Activated B cell treated with CpG ODN at 0.5 μM for 24 hours (primary cell): ENCODE data around the gene PIM2. TPM values are rescaled to one million over a fixed set of nuclear protein-coding genes. Genes with fewer than 3 reads are reported as not detected.

ENCODE experiments used
- ATAC-seq: fragments of 200-7000 bp; cut with Tn5 transposase; one replicate; pipeline ENCODE4 v1.10.0; 2021; ENCODE audit warnings: low read depth, mild to moderate bottlenecking, moderate library complexity
- CTCF ChIA-PET: fragments of 350-600 bp; sonication (Branson Sonifier 250); formaldehyde crosslinking; loops from one replicate; lab custom pipeline; 2021; ENCODE audit warnings: antibody characterized with exemption; lab: Charles Lee
- POLR2A ChIA-PET: fragments of 350-600 bp; sonication (Branson Sonifier 250); formaldehyde crosslinking; loops from one replicate; lab custom pipeline; 2021; ENCODE audit warnings: antibody characterized with exemption; lab: Charles Lee
- DNase-seq: peaks from one replicate; pipeline ENCODE4 v3.0.0; 2022
- H3K27ac Mint-ChIP-seq: one replicate; pipeline ENCODE4 v1.8.0; 2020; ENCODE audit warnings: mixed read lengths
- H3K27me3 Mint-ChIP-seq: one replicate; pipeline ENCODE4 v1.8.0; 2021; ENCODE audit warnings: mixed read lengths
- H3K36me3 Mint-ChIP-seq: one replicate; pipeline ENCODE4 v1.8.0; 2021; ENCODE audit warnings: low read depth, mixed read lengths
- H3K4me1 Mint-ChIP-seq: one replicate; pipeline ENCODE4 v1.8.0; 2021; ENCODE audit warnings: mixed read lengths
- H3K4me3 Mint-ChIP-seq: one replicate; pipeline ENCODE4 v1.8.0; 2020; ENCODE audit warnings: mild to moderate bottlenecking, mixed read lengths
- H3K9me3 Mint-ChIP-seq: one replicate; pipeline ENCODE4 v1.8.0; 2020; ENCODE audit warnings: mixed read lengths
- intact Hi-C: fragments of 100-400 bp; cut with micrococcal nuclease; formaldehyde crosslinking; loops from one replicate; pipeline ENCODE4 v1.15.1; 2024
- total RNA-seq: library from RNA; stranded (reverse); gene quantifications from 2 replicates; pipeline ENCODE4 v1.2.3, GENCODE V29; 2022
- TF ChIP-seq, protein P1 (sequence below): fragments of 200-600 bp; IDR thresholded peaks from one replicate; pipeline ENCODE4 v1.8.0; 2022; ENCODE audit warnings: antibody characterized with exemption, mild to moderate bottlenecking

PIM2 gene
- total RNA-seq, 1 donor from 2014 or later, result 351 TPM

DNA sequence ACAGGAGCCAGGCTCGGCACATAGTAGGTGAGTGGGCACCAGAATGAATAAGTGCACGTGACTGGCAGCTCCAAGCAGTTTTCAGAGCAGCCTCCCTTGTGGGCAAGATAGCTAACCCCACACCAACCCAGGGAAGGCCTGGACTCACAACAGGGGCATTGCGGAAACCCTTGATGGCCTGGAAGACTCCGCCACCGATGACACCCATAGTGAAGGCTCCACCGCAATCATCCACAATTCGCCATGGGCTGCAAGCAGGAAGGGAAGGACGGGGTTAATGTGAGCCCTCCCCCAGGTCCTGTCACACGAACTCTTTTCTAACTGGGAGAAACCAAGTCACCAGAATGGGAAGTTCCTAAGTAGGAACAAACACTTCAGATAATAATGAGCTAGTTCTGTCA lies 22.2 kb downstream of the PIM2 start:
- intact Hi-C loops, result loop anchor here (1.0 to 2.0 kb wide), 8 partner anchors 15 to 160 kb away; partner anchors contain the start of genes GRIPAP1, PIM2, SLC35A2 and TFE3
- Mint-ChIP-seq H3K36me3 (peaks cover 36% of the 10 kb centered on the region), H3K4me1 (peaks cover 33% of the 10 kb centered on the region), H3K27ac (peak overlapping the region; percentile 97), H3K9me3 (no peaks in the 10 kb centered on the region), H3K27me3 (no peaks in the 10 kb centered on the region), H3K4me3 (peak overlapping the region; percentile 94)
- DNase-seq (no peak), ATAC-seq (no peak)
- POLR2A ChIA-PET, result interaction anchor here (0.6 to 3.7 kb wide), 9 partner anchors 15 to 212 kb away, joined by 3 to 65 read pairs (median 11); partner anchors contain the start of genes GRIPAP1, OTUD5 and SLC35A2
- CTCF ChIA-PET, result interaction anchor here (1.0 kb wide), 1 partner anchor 49 kb away, joined by 3 read pairs; no protein-coding TSS in a partner anchor
- TF ChIP-seq, protein P1, sequence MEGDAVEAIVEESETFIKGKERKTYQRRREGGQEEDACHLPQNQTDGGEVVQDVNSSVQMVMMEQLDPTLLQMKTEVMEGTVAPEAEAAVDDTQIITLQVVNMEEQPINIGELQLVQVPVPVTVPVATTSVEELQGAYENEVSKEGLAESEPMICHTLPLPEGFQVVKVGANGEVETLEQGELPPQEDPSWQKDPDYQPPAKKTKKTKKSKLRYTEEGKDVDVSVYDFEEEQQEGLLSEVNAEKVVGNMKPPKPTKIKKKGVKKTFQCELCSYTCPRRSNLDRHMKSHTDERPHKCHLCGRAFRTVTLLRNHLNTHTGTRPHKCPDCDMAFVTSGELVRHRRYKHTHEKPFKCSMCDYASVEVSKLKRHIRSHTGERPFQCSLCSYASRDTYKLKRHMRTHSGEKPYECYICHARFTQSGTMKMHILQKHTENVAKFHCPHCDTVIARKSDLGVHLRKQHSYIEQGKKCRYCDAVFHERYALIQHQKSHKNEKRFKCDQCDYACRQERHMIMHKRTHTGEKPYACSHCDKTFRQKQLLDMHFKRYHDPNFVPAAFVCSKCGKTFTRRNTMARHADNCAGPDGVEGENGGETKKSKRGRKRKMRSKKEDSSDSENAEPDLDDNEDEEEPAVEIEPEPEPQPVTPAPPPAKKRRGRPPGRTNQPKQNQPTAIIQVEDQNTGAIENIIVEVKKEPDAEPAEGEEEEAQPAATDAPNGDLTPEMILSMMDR, result no peak

DNA sequence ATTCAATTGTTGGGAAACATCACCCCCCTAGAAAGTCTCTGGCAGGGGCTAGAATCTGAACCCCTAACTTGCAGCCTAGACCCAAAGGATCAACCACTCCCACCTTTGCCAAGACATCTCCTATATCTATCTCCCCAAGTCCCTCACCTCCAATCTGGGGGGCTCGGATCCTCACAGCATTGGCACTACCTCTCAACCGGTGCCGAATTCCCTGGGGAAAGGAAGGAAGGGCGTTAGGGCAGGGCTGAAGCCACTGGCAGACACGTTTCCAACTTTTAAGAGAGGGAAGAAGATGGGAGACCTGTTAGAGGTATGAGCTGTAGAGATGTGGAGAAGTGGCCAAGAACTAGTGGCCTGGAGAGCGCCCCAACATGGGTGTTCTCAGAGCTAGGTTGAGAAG lies 23.9 kb downstream of the PIM2 start:
- H3K27ac Mint-ChIP-seq, result no peak overlapping the region
- TF ChIP-seq, protein P1, result no peak
- CTCF ChIA-PET, result no interaction called here
- H3K4me3 Mint-ChIP-seq, result no peak overlapping the region
- peaks cover 28% of the 10 kb centered on the region for H3K36me3 Mint-ChIP-seq
- POLR2A ChIA-PET, result interaction anchor here (0.7 kb wide), 1 partner anchor 44 kb away, joined by 3 read pairs; no protein-coding TSS in a partner anchor
- H3K27me3 Mint-ChIP-seq, result no peaks in the 10 kb centered on the region
- intact Hi-C loops, result loop anchor here (5.0 kb wide), 2 partner anchors 207 to 248 kb away; no protein-coding TSS in a partner anchor
- peaks cover 41% of the 10 kb centered on the region for H3K4me1 Mint-ChIP-seq
- ATAC-seq (no peak), DNase-seq (no peak)
- no peaks in the 10 kb centered on the region for H3K9me3 Mint-ChIP-seq

DNA sequence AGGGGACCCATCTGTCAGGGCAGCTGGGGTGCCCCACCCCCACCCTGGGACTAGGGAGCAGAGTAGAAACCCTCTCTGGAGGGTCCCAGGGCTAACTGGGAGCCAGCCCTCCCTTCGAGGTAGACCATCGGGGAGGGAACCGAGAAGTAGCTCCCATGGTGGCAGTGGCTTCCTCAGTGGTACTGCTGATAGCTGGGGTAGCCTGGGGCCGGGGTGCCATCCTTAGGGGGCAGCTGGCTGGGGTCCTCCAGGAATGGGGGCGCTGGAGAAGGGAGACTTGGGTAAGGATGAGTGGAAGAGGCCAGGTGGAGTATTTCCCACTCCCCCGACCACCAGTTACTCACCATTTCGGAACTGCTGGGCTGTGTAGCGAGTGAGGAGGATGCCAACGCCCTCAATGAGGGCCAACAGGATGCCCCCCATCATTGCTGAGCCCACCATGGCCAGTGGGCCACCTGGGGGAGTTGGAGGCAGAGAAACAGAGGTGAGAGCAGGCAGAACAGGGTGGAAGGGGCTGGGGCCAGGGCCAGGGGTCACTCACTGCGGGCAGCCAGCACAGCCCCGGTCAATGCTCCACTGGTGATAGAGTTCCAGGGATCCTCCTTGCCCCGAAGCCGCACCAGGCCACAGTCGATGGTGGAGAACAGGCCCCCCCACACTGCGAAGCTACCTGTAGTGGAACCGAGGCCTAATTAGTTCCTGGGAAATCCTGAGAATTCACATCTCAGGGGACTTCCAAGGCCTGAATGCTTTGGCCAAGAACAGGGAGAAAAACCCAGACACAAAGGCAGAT lies 25.1 kb downstream of the PIM2 start:
- TF ChIP-seq, protein P1, result no peak
- DNase-seq, result no peak
- ChIA-PET CTCF (interaction anchor here (0.8 to 3.0 kb wide), 3 partner anchors 22 to 53 kb away, joined by 3 to 17 read pairs (median 3); no protein-coding TSS in a partner anchor), POLR2A (interaction anchor here (1.1 to 2.0 kb wide), 3 partner anchors 13 to 156 kb away, joined by 3 to 5 read pairs (median 4); partner anchors contain the start of gene SLC35A2)
- no peak overlapping the region for H3K27ac Mint-ChIP-seq
- no peak for ATAC-seq
- intact Hi-C loops, result loop anchor here (5.0 kb wide), 2 partner anchors 209 to 246 kb away; no protein-coding TSS in a partner anchor
- no peaks in the 10 kb centered on the region for H3K27me3 Mint-ChIP-seq
- H3K36me3 Mint-ChIP-seq, result peaks cover 26% of the 10 kb centered on the region
- H3K9me3 Mint-ChIP-seq, result no peaks in the 10 kb centered on the region
- H3K4me1 Mint-ChIP-seq, result peaks cover 38% of the 10 kb centered on the region
- no peak overlapping the region for H3K4me3 Mint-ChIP-seq

DNA sequence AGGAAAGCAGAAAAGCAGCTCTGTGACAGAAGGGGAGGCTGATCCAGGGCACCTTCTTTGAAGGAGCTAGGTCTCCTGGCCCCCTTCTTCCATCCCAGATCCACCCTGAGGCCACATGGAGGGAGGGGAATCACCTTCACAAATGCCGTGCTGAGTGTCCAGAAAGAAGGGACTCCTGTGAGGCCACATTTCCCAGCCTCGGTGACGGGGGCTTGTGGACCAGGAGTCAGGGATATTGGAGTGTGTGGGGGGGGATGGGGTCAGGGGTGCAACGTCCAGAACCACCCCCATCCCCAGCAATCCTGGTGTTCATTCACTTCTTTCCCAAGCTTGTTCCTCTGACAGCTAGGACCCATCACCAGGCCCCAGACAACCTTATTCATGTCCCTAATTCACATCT lies 25.9 kb downstream of the PIM2 start:
- CTCF ChIA-PET, result interaction anchor here (0.8 to 3.0 kb wide), 3 partner anchors 23 to 54 kb away, joined by 3 to 17 read pairs (median 3); no protein-coding TSS in a partner anchor

More for the DNA sequence above, 25.9 kb downstream of the PIM2 start:
- Mint-ChIP-seq H3K4me1 (peaks cover 32% of the 10 kb centered on the region), H3K9me3 (no peaks in the 10 kb centered on the region), H3K27ac (no peak overlapping the region), H3K27me3 (no peaks in the 10 kb centered on the region), H3K4me3 (peak overlapping the region; percentile 4), H3K36me3 (peaks cover 23% of the 10 kb centered on the region)
- TF ChIP-seq, protein P1, result no peak
- DNase-seq, result no peak
- ATAC-seq, result no peak
- intact Hi-C loops, result loop anchor here (5.0 kb wide), 2 partner anchors 209 to 246 kb away; no protein-coding TSS in a partner anchor
- POLR2A ChIA-PET, result interaction anchor here (1.1 to 2.6 kb wide), 4 partner anchors 14 to 156 kb away, joined by 3 to 51 read pairs (median 4); partner anchors contain the start of gene SLC35A2
